ENCODE results near the gene LARP1. TPM values are rescaled to one million over a fixed set of nuclear protein-coding genes. Genes with fewer than 3 reads are reported as not detected.

LARP1 gene
- total RNA-seq, 1 donor: 124 TPM

- H4K20me1 ChIP-seq (ENCODE audit: insufficient read depth, low read length): peaks cover 45% of the 10 kb centered on the region
These were observed 108.3 kb downstream of the LARP1 start for GRCh38 chr5:154863291-154864080.

DNA sequence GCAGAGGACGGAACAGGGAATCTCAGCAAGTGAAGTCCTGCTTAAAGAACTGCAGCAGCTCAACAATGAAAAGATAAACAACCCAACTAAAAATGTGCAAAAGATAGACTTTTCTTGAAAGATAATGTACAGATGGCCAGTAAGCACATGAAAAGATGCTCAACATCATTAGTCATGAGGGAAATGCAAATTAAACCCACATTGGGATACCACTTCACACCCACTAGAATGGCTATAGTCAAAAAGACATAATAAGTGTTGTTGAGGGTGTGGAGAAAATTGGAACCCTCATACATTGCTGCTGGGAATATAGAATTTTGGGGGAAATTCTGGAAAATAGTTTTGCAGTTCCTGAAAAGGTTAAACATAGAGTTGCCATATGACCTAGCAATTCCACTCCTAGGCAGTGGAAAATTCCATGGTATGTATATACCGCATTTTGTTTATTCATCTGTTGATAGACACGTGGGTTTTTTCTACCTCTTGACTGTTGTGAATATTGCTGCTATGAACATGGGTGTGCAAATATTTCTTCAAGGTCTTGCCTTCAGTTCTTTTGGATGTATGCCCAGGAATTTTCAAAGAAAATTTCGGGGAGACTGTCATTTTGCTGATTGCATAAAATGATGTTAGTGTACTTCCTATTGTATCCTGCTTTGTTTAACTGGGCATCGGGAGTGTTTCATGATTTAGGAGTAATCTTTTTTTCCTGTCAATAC is 110.4 kb downstream of the LARP1 start:
- Histone ChIP-seq H3K36me3 (ENCODE audit: insufficient read depth, low read length) (peaks cover 39% of the 10 kb centered on the region), H2AFZ (ENCODE audit: low read length) (no peak overlapping the region), H3K4me1 (ENCODE audit: insufficient read depth, low read length) (peaks cover 19% of the 10 kb centered on the region), H3K4me3 (ENCODE audit: insufficient read depth, low read length) (no peak overlapping the region), H3K4me2 (ENCODE audit: insufficient read depth, low read length) (no peak overlapping the region), H3K79me2 (ENCODE audit: insufficient read depth, low read length) (peaks cover 75% of the 10 kb centered on the region), H4K20me1 (ENCODE audit: insufficient read depth, low read length) (peaks cover 37% of the 10 kb centered on the region), H3K27me3 (ENCODE audit: insufficient read depth, low read length) (no peaks in the 10 kb centered on the region), H3K27ac (ENCODE audit: low read depth, low read length) (no peak overlapping the region), H3K9me3 (ENCODE audit: low read depth, low read length) (no peaks in the 10 kb centered on the region)
- DNase-seq (ENCODE audit: insufficient read length, low spot score, missing footprints): no peak
- TF ChIP-seq, protein P1, sequence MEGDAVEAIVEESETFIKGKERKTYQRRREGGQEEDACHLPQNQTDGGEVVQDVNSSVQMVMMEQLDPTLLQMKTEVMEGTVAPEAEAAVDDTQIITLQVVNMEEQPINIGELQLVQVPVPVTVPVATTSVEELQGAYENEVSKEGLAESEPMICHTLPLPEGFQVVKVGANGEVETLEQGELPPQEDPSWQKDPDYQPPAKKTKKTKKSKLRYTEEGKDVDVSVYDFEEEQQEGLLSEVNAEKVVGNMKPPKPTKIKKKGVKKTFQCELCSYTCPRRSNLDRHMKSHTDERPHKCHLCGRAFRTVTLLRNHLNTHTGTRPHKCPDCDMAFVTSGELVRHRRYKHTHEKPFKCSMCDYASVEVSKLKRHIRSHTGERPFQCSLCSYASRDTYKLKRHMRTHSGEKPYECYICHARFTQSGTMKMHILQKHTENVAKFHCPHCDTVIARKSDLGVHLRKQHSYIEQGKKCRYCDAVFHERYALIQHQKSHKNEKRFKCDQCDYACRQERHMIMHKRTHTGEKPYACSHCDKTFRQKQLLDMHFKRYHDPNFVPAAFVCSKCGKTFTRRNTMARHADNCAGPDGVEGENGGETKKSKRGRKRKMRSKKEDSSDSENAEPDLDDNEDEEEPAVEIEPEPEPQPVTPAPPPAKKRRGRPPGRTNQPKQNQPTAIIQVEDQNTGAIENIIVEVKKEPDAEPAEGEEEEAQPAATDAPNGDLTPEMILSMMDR (IDR thresholded peaks at IDR 0.05; ENCODE audit: extremely low read depth, low read depth, low read length): no peak

More at GRCh38 chr5:154863291-154864080, 108.3 kb downstream of the LARP1 start:
- H3K36me3 ChIP-seq (ENCODE audit: insufficient read depth, low read length): peaks cover 33% of the 10 kb centered on the region
- TF ChIP-seq, protein P1 (IDR thresholded peaks at IDR 0.05; ENCODE audit: extremely low read depth, low read depth, low read length): no peak
- no peaks in the 10 kb centered on the region for H3K27me3 ChIP-seq (ENCODE audit: insufficient read depth, low read length)
- no peaks in the 10 kb centered on the region for H3K9me3 ChIP-seq (ENCODE audit: low read depth, low read length)
- no peak overlapping the region for H3K4me3 ChIP-seq (ENCODE audit: insufficient read depth, low read length)
- H3K79me2 ChIP-seq (ENCODE audit: insufficient read depth, low read length): peaks cover 87% of the 10 kb centered on the region
- H3K4me1 ChIP-seq (ENCODE audit: insufficient read depth, low read length): peaks cover 30% of the 10 kb centered on the region
- H2AFZ ChIP-seq (ENCODE audit: low read length): no peak overlapping the region
- H3K4me2 ChIP-seq (ENCODE audit: insufficient read depth, low read length): no peak overlapping the region
- H3K27ac ChIP-seq (ENCODE audit: low read depth, low read length): peak overlapping the region; percentile 8
- no peak for DNase-seq (ENCODE audit: insufficient read length, low spot score, missing footprints)

DNA sequence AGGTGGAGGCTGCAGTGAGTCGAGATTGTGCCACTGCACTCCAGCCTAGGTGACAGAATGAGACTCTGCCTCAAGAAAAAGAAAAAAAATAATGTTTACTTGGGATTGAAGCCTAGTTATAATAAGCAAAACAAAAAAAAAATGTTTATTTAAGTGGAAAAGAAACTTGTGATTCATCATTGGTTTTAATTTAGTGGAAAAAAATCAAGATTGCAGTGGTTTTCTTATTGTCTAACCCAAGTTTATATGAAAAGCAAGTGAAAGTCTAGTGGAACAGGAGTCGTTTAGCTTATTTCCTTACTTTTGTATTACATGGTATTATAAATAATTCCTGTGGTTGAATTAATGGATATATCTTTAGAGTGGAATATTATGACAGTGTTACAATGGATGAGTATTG is 111.7 kb downstream of the LARP1 start:
- Histone ChIP-seq H3K79me2 (ENCODE audit: insufficient read depth, low read length) (peaks cover 66% of the 10 kb centered on the region), H3K4me3 (ENCODE audit: insufficient read depth, low read length) (no peak overlapping the region), H3K4me2 (ENCODE audit: insufficient read depth, low read length) (no peak overlapping the region), H3K36me3 (ENCODE audit: insufficient read depth, low read length) (peaks cover 48% of the 10 kb centered on the region), H3K27ac (ENCODE audit: low read depth, low read length) (no peak overlapping the region), H2AFZ (ENCODE audit: low read length) (no peak overlapping the region), H3K9me3 (ENCODE audit: low read depth, low read length) (no peaks in the 10 kb centered on the region), H3K4me1 (ENCODE audit: insufficient read depth, low read length) (peaks cover 11% of the 10 kb centered on the region), H4K20me1 (ENCODE audit: insufficient read depth, low read length) (peaks cover 35% of the 10 kb centered on the region), H3K27me3 (ENCODE audit: insufficient read depth, low read length) (no peaks in the 10 kb centered on the region)
- TF ChIP-seq, protein P1 (IDR thresholded peaks at IDR 0.05; ENCODE audit: extremely low read depth, low read depth, low read length): no peak
- peak; percentile 19 for DNase-seq (ENCODE audit: insufficient read length, low spot score, missing footprints)

Small RNA genes lying within 50 kb of the gene (small RNA-seq; reads per million reads assigned to genes)
- gene MIR378H (not detected), gene RF00019 (not detected)

Other genes starting within 250 kb of the LARP1 start
- gene FAXDC2, start 95.2 kb downstream of the LARP1 start, total RNA-seq: 13.8 and 19.2 TPM in 2 replicates
- gene CNOT8, start 103.2 kb downstream of the LARP1 start, total RNA-seq: 48.6 and 55.7 TPM in 2 replicates
- 10.3 and 11.6 TPM in 2 replicates for gene GEMIN5, start 182.8 kb downstream of the LARP1 start, total RNA-seq
- gene MRPL22, start 185.7 kb downstream of the LARP1 start, total RNA-seq: 13.3 and 17.4 TPM in 2 replicates